WERI-Rb-1 (cell line): Measurements from ENCODE around the gene MTTP.

Source experiments
- DNase-seq: peaks from one replicate; pipeline ENCODE4 v3.0.0-alpha.2; 2020
- H3K27ac ChIP-seq: fragments of 250-450 bp; sonication (Bioruptor Pico); 2 replicates; pipeline ENCODE4 v1.5.1; 2020; ENCODE audit warnings: mild to moderate bottlenecking, moderate library complexity
- H3K27me3 ChIP-seq: fragments of 250-450 bp; sonication (Bioruptor Pico); 2 replicates; pipeline ENCODE4 v1.5.1; 2021; ENCODE audit warnings: mild to moderate bottlenecking, low read depth, moderate library complexity; ENCODE audit not compliant: insufficient read depth, severe bottlenecking
- H3K36me3 ChIP-seq: fragments of 250-450 bp; sonication (Bioruptor Pico); 2 replicates; pipeline ENCODE4 v1.5.1; 2020; ENCODE audit warnings: mild to moderate bottlenecking, moderate library complexity
- H3K4me3 ChIP-seq: 2 replicates; pipeline ENCODE4 v1.5.1; 2011; ENCODE audit warnings: low read depth, mild to moderate bottlenecking, control low read depth, low read length
- H3K9me3 ChIP-seq: fragments of 250-450 bp; sonication (Bioruptor Pico); 2 replicates; pipeline ENCODE4 v1.5.1; 2021; ENCODE audit warnings: mild to moderate bottlenecking, moderate library complexity; ENCODE audit not compliant: severe bottlenecking
- CTCF ChIP-seq: IDR thresholded peaks from 2 replicates; pipeline ENCODE4 v1.5.1; 2011; ENCODE audit warnings: low read depth, mild to moderate bottlenecking, control low read depth, inconsistent platforms, low read length

The MTTP gene

GRCh38 chr4:99637174-99637573 is 62.5 kb downstream of the MTTP start:
- TF ChIP-seq CTCF = no peak
- H3K27me3 ChIP-seq = no peaks in the 10 kb centered on the region
- H3K36me3 ChIP-seq = no peaks in the 10 kb centered on the region
- no peak for DNase-seq
- H3K9me3 ChIP-seq = no peaks in the 10 kb centered on the region
- H3K4me3 ChIP-seq = no peak overlapping the region
- no peak overlapping the region for H3K27ac ChIP-seq

GRCh38 chr4:99640676-99641075 is 66.1 kb downstream of the MTTP start:
- Histone ChIP-seq H3K4me3 (no peak overlapping the region), H3K27me3 (no peaks in the 10 kb centered on the region), H3K27ac (no peak overlapping the region), H3K36me3 (no peaks in the 10 kb centered on the region), H3K9me3 (no peaks in the 10 kb centered on the region)
- TF ChIP-seq CTCF = no peak
- no peak for DNase-seq

- TF ChIP-seq CTCF = no peak
- H3K36me3 ChIP-seq = no peaks in the 10 kb centered on the region
- DNase-seq = no peak
- no peaks in the 10 kb centered on the region for H3K27me3 ChIP-seq
- no peak overlapping the region for H3K4me3 ChIP-seq
- H3K27ac ChIP-seq = no peak overlapping the region
- H3K9me3 ChIP-seq = no peaks in the 10 kb centered on the region
Observed at GRCh38 chr4:99642725-99643489, 68.3 kb downstream of the MTTP start.

- Histone ChIP-seq H3K36me3 (no peaks in the 10 kb centered on the region), H3K9me3 (no peaks in the 10 kb centered on the region), H3K4me3 (no peak overlapping the region), H3K27me3 (no peaks in the 10 kb centered on the region), H3K27ac (no peak overlapping the region)
- DNase-seq = no peak
- no peak for TF ChIP-seq CTCF
Observed at GRCh38 chr4:99644453-99644852, 69.8 kb downstream of the MTTP start.

- peak overlapping the region; percentile 46 for H3K27ac ChIP-seq
- no peak overlapping the region for H3K4me3 ChIP-seq
- H3K36me3 ChIP-seq = no peaks in the 10 kb centered on the region
Observed at GRCh38 chr4:99645036-99645435, 70.4 kb downstream of the MTTP start.

More at GRCh38 chr4:99645036-99645435, 70.4 kb downstream of the MTTP start:
- no peak for TF ChIP-seq CTCF
- Histone ChIP-seq H3K27me3 (no peaks in the 10 kb centered on the region), H3K9me3 (no peaks in the 10 kb centered on the region)
- no peak for DNase-seq
